Stimulated activated CD4-positive, alpha-beta T cell treated with anti-CD3 and anti-CD28 coated beads, TNF-alpha, amount 100 ng/mL, for 48 hours (primary cell): ENCODE data around the gene SPRR3.

ENCODE experiments used
- DNase-seq, 3 donors: peaks; one replicate each; pipeline ENCODE4 v3.0.0-alpha.2; 2020; ENCODE audit warnings: low read depth in 3 of 3

SPRR3 gene

GRCh38 chr1:153001382-153001781, at the start of gene SPRR3:
Gene SPRR3, plus strand, starts transcription at chr1:153001749. Its CDS starts 1,272 bp downstream, at chr1:153003021.
- no peak for DNase-seq

- no peak for DNase-seq
These were observed 47.8 kb upstream of the SPRR3 start for GRCh38 chr1:152953761-152954160.

- DNase-seq, result no peak
These were observed 47.1 kb upstream of the SPRR3 start for GRCh38 chr1:152954436-152954835.

- DNase-seq, result no peak
These were observed 44.0 kb upstream of the SPRR3 start for GRCh38 chr1:152957561-152957960.

GRCh38 chr1:152959273-152959672, 42.3 kb upstream of the SPRR3 start:
- no peak for DNase-seq

- no peak for DNase-seq
These were observed 41.6 kb upstream of the SPRR3 start for GRCh38 chr1:152959801-152960451.

GRCh38 chr1:152960452-152961044, 41.0 kb upstream of the SPRR3 start:
- DNase-seq, result no peak

- no peak for DNase-seq
These were observed 40.2 kb upstream of the SPRR3 start for GRCh38 chr1:152961226-152961891.

GRCh38 chr1:152962876-152963415, 38.6 kb upstream of the SPRR3 start:
- no peak for DNase-seq

GRCh38 chr1:152964536-152964935, 37.0 kb upstream of the SPRR3 start:
- DNase-seq, result no peak

GRCh38 chr1:152965853-152966252, 35.7 kb upstream of the SPRR3 start:
- no peak for DNase-seq

GRCh38 chr1:152967201-152967600, 34.3 kb upstream of the SPRR3 start:
- DNase-seq, result no peak

- DNase-seq, result no peak
These were observed 33.3 kb upstream of the SPRR3 start for GRCh38 chr1:152968248-152968647.

GRCh38 chr1:152969036-152969435, 32.5 kb upstream of the SPRR3 start:
- no peak for DNase-seq

GRCh38 chr1:152970495-152970894, 31.1 kb upstream of the SPRR3 start, which contains the start of gene SPRR4:
Gene SPRR4, plus strand, starts transcription at chr1:152970648. Its CDS starts 1,243 bp downstream, at chr1:152971891.
- DNase-seq, result no peak

GRCh38 chr1:152972196-152972886, 29.2 kb upstream of the SPRR3 start:
- DNase-seq, result no peak

- no peak for DNase-seq
These were observed 24.9 kb upstream of the SPRR3 start for GRCh38 chr1:152976688-152977087.

- DNase-seq, result no peak
These were observed 23.9 kb upstream of the SPRR3 start for GRCh38 chr1:152977614-152978013.

- DNase-seq, result no peak
These were observed 20.9 kb upstream of the SPRR3 start for GRCh38 chr1:152980676-152981075.

- no peak for DNase-seq
These were observed 20.2 kb upstream of the SPRR3 start for GRCh38 chr1:152981146-152981871.

- DNase-seq, result no peak
These were observed 19.5 kb upstream of the SPRR3 start for GRCh38 chr1:152982076-152982475.
